ENCODE measurements around the gene FER. TPM values are rescaled to one million over a fixed set of nuclear protein-coding genes. Genes with fewer than 3 reads are reported as not detected.
"Not testable (repeated sequence)": the region's sequence is repeated elsewhere in the genome, so short reads cannot be mapped to it uniquely, and the experiment has no call there.

FER gene
- total RNA-seq, 1 donor from 2014 or later, result 38.7 TPM

- no peak for DNase-seq (ENCODE audit: low spot score)
Measured at GRCh38 chr5:108957333-108957732, 209.6 kb downstream of the FER start.

DNA sequence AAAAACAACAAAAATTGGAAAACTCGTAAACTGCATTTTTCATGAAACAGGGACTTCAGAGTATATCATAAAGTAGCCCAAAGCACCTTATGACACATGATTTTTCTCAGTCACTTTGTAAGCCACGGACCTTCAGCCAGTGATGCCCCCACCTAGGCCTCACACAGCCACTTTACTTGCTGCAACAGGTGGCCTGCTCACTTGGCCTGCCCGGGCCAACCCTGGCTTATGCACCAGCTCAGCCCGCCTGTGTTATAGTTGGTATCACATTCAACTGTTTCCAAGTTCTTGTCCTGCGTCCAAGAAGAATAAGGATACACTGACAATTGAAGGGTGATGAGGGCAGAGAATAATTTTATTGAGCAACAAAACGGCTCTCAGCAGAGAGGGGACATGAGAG lies 219.2 kb downstream of the FER start:
- no peak for DNase-seq (ENCODE audit: low spot score)

DNA sequence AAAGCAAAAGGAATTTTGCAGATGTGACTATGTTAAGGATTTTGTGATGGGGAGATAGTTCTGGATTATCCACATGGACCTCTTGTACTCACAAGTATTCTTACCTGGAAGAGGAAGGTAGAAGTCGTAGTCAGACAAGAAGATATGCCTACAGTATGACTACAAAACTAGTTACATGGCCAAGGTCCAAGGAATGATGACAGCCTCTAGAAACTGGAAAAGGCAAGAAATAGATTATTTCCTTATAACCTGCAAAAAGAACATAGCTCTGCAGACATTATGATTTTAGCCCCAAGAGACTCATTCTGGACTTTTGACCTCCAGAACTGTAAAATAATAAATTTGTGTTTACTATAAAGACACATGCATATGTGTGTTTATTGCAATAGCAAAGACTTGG lies 226.9 kb downstream of the FER start:
- DNase-seq (ENCODE audit: low spot score), result no peak

DNA sequence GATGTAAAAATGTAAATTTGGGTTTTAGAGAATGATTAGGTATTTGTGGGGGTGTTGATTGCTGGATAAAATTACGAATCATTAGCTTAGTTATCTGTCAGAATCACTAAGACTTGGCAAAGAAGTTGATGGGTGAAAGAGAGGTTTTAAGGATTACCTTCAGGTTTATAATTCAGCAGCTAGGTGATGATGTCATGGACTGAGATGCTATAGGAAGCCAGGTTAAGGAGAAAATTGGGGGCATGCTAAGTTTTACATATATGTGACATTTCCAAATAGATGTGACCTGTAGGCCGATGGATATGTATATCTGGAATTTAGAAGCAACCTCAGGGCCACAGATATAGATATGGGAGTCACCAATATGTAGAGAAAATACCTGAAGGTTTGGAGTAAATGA lies 228.0 kb downstream of the FER start:
- DNase-seq (ENCODE audit: low spot score), result no peak

DNA sequence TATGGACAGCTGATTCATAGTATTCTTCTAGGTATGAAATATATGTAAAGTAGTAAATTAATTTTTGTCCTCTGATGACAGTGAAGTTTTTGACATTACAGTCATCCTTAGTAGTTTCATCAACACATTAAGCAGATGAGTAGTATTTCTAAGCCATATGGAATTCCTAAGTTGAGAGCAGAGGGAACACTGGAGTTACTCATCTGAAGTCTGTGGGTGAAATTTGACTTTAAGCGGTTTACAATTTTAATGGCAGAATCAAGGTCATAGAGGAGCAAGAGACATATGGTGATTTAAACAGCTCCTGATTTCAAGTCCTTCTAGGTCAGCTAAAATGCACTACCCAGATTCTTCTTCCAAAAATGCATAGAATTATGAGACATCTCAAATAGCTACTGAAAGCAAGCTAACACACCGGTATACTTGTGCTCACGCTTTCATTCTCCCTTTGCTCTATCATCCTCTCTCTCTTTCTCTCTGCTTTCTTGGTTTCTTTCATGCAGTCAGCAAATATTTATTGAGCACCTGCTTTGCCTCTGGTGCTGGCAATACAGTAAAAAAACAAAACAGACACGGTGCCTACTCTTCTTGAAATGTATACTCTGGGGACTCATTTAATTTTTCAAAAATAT lies 235.9 kb downstream of the FER start:
- DNase-seq (ENCODE audit: low spot score), result no peak

- DNase-seq (ENCODE audit: low spot score), result no peak
Measured at GRCh38 chr5:108989761-108990392, 242.2 kb downstream of the FER start.

GRCh38 chr5:108992396-108993085 lies 244.8 kb downstream of the FER start:
- DNase-seq (ENCODE audit: low spot score), result not testable (repeated sequence)

- not testable (repeated sequence) for DNase-seq (ENCODE audit: low spot score)
Measured at GRCh38 chr5:108993440-108993839, 245.7 kb downstream of the FER start.

DNA sequence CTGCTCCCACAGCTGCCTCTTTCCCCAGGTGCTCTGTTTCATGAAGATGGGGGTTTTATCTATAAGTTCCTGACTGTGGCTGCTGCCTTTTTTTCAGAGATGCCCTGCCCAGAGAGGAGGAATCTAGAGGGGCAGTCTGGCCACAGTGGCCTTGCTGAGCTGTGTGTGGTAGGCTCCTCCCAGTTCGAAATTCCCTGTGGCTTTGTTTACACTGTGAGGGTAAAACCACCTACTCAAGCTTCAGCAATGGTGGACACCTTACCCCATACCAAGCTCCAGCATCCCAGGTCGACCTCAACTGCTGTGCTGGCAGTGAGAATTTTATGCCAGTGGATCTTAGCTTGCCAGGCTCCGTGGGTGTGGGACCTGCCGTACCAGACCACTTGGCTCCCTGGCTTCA lies 250.0 kb downstream of the FER start:
- no peak for DNase-seq (ENCODE audit: low spot score)

DNA sequence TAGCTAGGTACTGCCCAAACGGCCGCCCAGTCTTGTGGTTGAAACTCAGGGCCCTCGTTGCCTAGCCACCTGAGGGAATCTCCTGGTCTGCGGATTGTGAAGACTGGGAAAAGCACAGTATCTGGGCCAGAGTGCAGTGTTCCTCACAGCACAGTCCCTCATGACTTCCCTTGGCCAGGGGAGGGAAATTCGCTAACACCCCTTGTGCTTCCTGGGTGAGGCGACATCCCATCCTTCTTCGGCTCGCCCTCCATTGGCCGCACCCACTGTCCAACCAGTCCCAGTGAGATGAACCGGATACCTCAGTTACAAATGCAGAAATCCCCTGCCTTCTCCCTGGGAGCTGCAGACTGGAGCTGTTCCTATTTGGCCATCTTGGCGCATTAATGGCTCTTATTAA lies 250.5 kb downstream of the FER start:
- DNase-seq (ENCODE audit: low spot score), result no peak

- DNase-seq (ENCODE audit: low spot score), result no peak
Measured at GRCh38 chr5:109003928-109004327, 256.2 kb downstream of the FER start.

GRCh38 chr5:109005297-109006009 lies 257.8 kb downstream of the FER start:
- DNase-seq (ENCODE audit: low spot score), result no peak

GRCh38 chr5:109006129-109006528 lies 258.4 kb downstream of the FER start:
- no peak for DNase-seq (ENCODE audit: low spot score)

DNA sequence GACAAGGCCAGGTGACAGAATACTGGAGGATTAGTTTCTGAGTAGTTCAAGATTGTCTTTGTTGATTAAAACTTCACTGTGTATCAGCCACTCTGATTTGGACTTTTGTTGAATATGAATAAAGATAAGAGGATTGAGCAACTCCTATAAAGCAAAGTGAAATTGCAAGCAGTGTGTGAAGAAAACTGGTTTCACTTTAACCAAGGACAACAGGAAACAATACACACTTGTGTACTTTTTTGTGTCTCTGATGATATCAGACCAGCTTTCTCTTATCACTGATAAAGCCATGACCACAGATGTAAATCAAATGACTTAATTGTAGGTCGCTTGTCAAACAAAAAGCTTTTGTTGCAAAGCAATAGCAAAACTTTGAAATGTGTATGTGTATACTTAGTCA lies 268.6 kb downstream of the FER start:
- DNase-seq (ENCODE audit: low spot score), result no peak

GRCh38 chr5:109022056-109022455 lies 274.4 kb downstream of the FER start:
- DNase-seq (ENCODE audit: low spot score), result no peak

- not testable (repeated sequence) for DNase-seq (ENCODE audit: low spot score)
Measured at GRCh38 chr5:109025729-109026128, 278.0 kb downstream of the FER start.

- no peak for DNase-seq (ENCODE audit: low spot score)
Measured at GRCh38 chr5:109027983-109028607, 280.4 kb downstream of the FER start.

DNA sequence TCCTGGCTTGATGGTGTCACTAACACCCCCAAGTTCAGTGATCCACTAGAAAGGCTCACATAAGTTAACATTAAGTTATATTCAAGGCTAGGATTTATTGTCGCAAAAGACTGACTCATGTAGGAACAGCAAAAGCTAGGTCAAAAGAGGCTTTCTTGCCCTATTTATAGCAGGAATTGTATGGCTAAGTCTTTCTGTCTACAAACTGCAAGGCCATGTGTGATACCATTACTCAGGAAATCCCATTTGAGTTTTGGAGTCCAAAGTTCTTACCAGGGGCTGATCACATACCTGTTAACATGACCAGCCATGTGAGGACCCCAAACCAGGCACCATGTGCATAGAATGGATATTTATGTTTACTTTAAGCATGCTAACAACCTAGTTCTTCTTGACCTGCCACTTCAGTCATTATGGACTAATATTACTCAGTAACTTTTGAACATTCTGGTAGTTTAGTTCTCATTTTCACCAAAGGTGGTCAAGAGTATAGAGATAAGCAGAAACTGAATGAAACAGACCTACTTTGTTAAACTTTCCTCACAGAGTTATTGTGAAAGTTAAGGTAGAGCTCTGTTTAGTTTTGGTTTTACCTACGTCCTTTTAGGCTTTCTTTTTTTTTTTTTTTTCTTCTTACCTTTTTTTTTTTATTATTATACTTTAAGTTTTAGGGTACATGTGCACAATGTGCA lies 281.1 kb downstream of the FER start:
- no peak for DNase-seq (ENCODE audit: low spot score)

GRCh38 chr5:109029847-109030246 lies 282.1 kb downstream of the FER start:
- DNase-seq (ENCODE audit: low spot score), result no peak

- no peak for DNase-seq (ENCODE audit: low spot score)
Measured at GRCh38 chr5:109030360-109031143, 282.9 kb downstream of the FER start.

DNA sequence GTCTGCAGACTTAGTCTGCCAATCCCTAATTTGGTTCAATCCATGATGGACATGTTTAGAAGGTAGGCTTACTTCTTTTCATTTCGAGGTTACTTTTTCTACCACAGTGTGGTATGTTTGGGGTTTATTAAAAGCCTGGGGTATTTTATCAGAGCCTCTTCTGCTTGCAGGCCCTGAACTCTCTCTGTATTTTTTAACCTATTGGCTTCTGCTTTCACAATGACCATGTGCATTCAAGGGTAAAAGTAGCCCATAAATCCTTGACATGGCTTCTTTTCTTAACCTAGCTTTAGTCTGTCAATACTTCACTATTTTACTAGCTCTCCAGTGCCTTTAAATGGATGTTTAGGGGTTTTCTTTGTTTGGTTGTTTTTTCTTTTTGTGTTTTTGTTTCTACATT lies 286.6 kb downstream of the FER start:
- DNase-seq (ENCODE audit: low spot score), result no peak
